BE2C (cell line): ENCODE measurements around the gene ACTRT2.

Source experiments
- DNase-seq: peaks from one replicate; pipeline ENCODE4 v3.0.0-alpha.2; 2020
- H3K27me3 ChIP-seq: fragments of 250-450 bp; sonication (Bioruptor Pico); 2 replicates; pipeline ENCODE4 v1.5.1; 2020; ENCODE audit warnings: mild to moderate bottlenecking
- H3K36me3 ChIP-seq: fragments of 250-450 bp; sonication (Bioruptor Pico); 2 replicates; pipeline ENCODE4 v1.5.1; 2020; ENCODE audit warnings: mild to moderate bottlenecking
- H3K4me1 ChIP-seq: fragments of 250-450 bp; sonication (Bioruptor Pico); 2 replicates; pipeline ENCODE4 v1.5.1; 2020
- H3K4me3 ChIP-seq: 2 replicates; pipeline ENCODE4 v1.5.1; 2011; ENCODE audit warnings: low read depth, low read length
- H3K9me3 ChIP-seq: fragments of 250-450 bp; sonication (Bioruptor Pico); 2 replicates; pipeline ENCODE4 v1.5.1; 2020
- CTCF ChIP-seq: IDR thresholded peaks from 2 replicates; pipeline ENCODE4 v1.5.1; 2012; ENCODE audit warnings: mild to moderate bottlenecking, low read depth, low read length

ACTRT2 gene

GRCh38 chr1:2982615-2983318 is 38.5 kb upstream of the ACTRT2 start:
- no peaks in the 10 kb centered on the region for H3K9me3 ChIP-seq
- no peak for DNase-seq
- no peak for TF ChIP-seq CTCF

GRCh38 chr1:2983319-2983705 is 38.0 kb upstream of the ACTRT2 start:
- no peak overlapping the region for H3K4me3 ChIP-seq
- no peaks in the 10 kb centered on the region for H3K4me1 ChIP-seq
- H3K9me3 ChIP-seq = no peaks in the 10 kb centered on the region
- no peaks in the 10 kb centered on the region for H3K36me3 ChIP-seq
- no peak for TF ChIP-seq CTCF
- H3K27me3 ChIP-seq = peaks cover 5% of the 10 kb centered on the region; the same call in 1 of the 2 replicates
- no peak for DNase-seq

More at GRCh38 chr1:2982615-2983318, 38.5 kb upstream of the ACTRT2 start:
- peaks cover 5% of the 10 kb centered on the region; the same call in 1 of the 2 replicates for H3K27me3 ChIP-seq
- no peak overlapping the region for H3K4me3 ChIP-seq
- H3K4me1 ChIP-seq = no peaks in the 10 kb centered on the region
- no peaks in the 10 kb centered on the region for H3K36me3 ChIP-seq

- no peak for DNase-seq
- no peaks in the 10 kb centered on the region for H3K4me1 ChIP-seq
- peaks cover 5% of the 10 kb centered on the region; the same call in 1 of the 2 replicates for H3K27me3 ChIP-seq
- no peaks in the 10 kb centered on the region for H3K36me3 ChIP-seq
- no peak for TF ChIP-seq CTCF
- no peaks in the 10 kb centered on the region for H3K9me3 ChIP-seq
- no peak overlapping the region for H3K4me3 ChIP-seq
Measured at GRCh38 chr1:2983706-2984398, 37.4 kb upstream of the ACTRT2 start.

GRCh38 chr1:2984399-2985061 is 36.7 kb upstream of the ACTRT2 start:
- Histone ChIP-seq H3K9me3 (no peaks in the 10 kb centered on the region), H3K36me3 (no peaks in the 10 kb centered on the region), H3K4me3 (no peak overlapping the region), H3K4me1 (no peaks in the 10 kb centered on the region), H3K27me3 (peaks cover 5% of the 10 kb centered on the region; the same call in 1 of the 2 replicates)
- no peak for TF ChIP-seq CTCF
- DNase-seq = no peak

GRCh38 chr1:2985067-2985561 is 36.2 kb upstream of the ACTRT2 start:
- no peaks in the 10 kb centered on the region for H3K9me3 ChIP-seq
- H3K4me1 ChIP-seq = no peaks in the 10 kb centered on the region
- H3K36me3 ChIP-seq = no peaks in the 10 kb centered on the region
- DNase-seq = no peak
- no peak overlapping the region for H3K4me3 ChIP-seq
- peaks cover 5% of the 10 kb centered on the region; the same call in 1 of the 2 replicates for H3K27me3 ChIP-seq
- TF ChIP-seq CTCF = no peak
